PFSK-1 (cell line): ENCODE results near the gene MBNL3.

Source experiments
- FOXP2 ChIP-seq: optimal IDR thresholded peaks from 2 replicates; pipeline ENCODE3; 2011; ENCODE audit warnings: borderline replicate concordance, control low read depth, inconsistent platforms; ENCODE audit not compliant: insufficient read depth; ENCODE audit errors: extremely low read length, extremely low read depth
- POLR2AphosphoS5 ChIP-seq: IDR thresholded peaks from 2 replicates; pipeline ENCODE4 v1.6.1; 2012; ENCODE audit warnings: low read depth, mild to moderate bottlenecking, control low read depth, low read length, moderate library complexity
- REST ChIP-seq, 2 experiments: IDR thresholded peaks; 2 replicates each; pipeline versions ENCODE4 v1.6.1 to v1.8.0; 2011 to 2012; ENCODE audit warnings: low read depth in 2 of 2, low read length in 2 of 2, control low read depth in 1 of 2, inconsistent platforms in 1 of 2, mild to moderate bottlenecking in 1 of 2, moderate library complexity in 1 of 2; ENCODE audit not compliant: insufficient read depth in 1 of 2
- SIN3A ChIP-seq: IDR thresholded peaks from 2 replicates; pipeline ENCODE4 v1.6.1; 2012; ENCODE audit warnings: mild to moderate bottlenecking, low read length, moderate library complexity, borderline replicate concordance; ENCODE audit not compliant: insufficient read depth
- TAF1 ChIP-seq: IDR thresholded peaks from 2 replicates; pipeline ENCODE4 v1.6.1; 2012; ENCODE audit warnings: low read length, control low read depth, borderline replicate concordance; ENCODE audit not compliant: insufficient read depth

The MBNL3 gene

GRCh38 chrX:132433001-132433400, 55.8 kb downstream of the MBNL3 start:
- no peak for TF ChIP-seq SIN3A
- no peak for TF ChIP-seq TAF1
- TF ChIP-seq REST (IDR thresholded peaks at IDR 0.05; ENCODE audit: insufficient read depth in 1 of 2, low read depth in 2 of 2, low read length in 2 of 2): no peak

GRCh38 chrX:132428896-132429295, 59.9 kb downstream of the MBNL3 start:
- TF ChIP-seq SIN3A: no peak
- TF ChIP-seq REST (IDR thresholded peaks at IDR 0.05; ENCODE audit: insufficient read depth in 1 of 2, low read depth in 2 of 2, low read length in 2 of 2): no peak

- TF ChIP-seq REST (IDR thresholded peaks at IDR 0.05; ENCODE audit: insufficient read depth in 1 of 2, low read depth in 2 of 2, low read length in 2 of 2) (no peak), FOXP2 (no peak)
Observed at GRCh38 chrX:132426695-132427281, 62.0 kb downstream of the MBNL3 start.

GRCh38 chrX:132425744-132426318, 63.0 kb downstream of the MBNL3 start:
- TF ChIP-seq REST (IDR thresholded peaks at IDR 0.05; ENCODE audit: insufficient read depth in 1 of 2, low read depth in 2 of 2, low read length in 2 of 2): no peak
- no peak for TF ChIP-seq POLR2AphosphoS5
- TF ChIP-seq SIN3A: no peak
- TF ChIP-seq FOXP2: no peak
- TF ChIP-seq TAF1: no peak

- no peak for TF ChIP-seq POLR2AphosphoS5
- no peak for TF ChIP-seq FOXP2
- no peak for TF ChIP-seq TAF1
- TF ChIP-seq REST (IDR thresholded peaks at IDR 0.05; ENCODE audit: insufficient read depth in 1 of 2, low read depth in 2 of 2, low read length in 2 of 2): no peak
Observed at GRCh38 chrX:132423323-132423722, 65.5 kb downstream of the MBNL3 start.
